ENCODE measurements around the gene GRB10.

DNA sequence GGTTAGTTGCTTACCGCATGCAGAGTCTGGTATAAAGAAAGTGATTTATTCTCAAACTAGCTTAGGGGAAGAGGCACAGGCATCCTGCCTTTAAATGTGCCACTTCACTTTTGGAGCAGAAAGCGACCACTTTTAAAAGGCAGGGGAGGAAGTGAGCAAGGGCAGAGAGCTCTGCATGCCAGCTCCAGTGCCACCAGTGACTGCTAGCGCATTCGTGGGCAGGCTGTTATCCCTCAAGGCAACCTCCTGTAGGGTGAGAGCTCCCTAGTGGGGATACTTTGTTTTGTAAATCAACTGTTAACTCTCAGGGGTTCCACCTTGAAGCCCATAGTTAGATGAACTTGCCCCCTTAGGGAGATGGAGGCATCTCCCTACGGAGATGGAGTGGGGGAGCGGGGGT lies 29.4 kb upstream of the GRB10 start:
- TF ChIP-seq, protein P1, sequence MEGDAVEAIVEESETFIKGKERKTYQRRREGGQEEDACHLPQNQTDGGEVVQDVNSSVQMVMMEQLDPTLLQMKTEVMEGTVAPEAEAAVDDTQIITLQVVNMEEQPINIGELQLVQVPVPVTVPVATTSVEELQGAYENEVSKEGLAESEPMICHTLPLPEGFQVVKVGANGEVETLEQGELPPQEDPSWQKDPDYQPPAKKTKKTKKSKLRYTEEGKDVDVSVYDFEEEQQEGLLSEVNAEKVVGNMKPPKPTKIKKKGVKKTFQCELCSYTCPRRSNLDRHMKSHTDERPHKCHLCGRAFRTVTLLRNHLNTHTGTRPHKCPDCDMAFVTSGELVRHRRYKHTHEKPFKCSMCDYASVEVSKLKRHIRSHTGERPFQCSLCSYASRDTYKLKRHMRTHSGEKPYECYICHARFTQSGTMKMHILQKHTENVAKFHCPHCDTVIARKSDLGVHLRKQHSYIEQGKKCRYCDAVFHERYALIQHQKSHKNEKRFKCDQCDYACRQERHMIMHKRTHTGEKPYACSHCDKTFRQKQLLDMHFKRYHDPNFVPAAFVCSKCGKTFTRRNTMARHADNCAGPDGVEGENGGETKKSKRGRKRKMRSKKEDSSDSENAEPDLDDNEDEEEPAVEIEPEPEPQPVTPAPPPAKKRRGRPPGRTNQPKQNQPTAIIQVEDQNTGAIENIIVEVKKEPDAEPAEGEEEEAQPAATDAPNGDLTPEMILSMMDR (IDR thresholded peaks at IDR 0.05) = no peak
- no peak for TF ChIP-seq POLR2A (IDR thresholded peaks at IDR 0.05)

Measured in testis (tissue), 2 donors.